ENCODE data around the gene MAG.
"Not testable (repeated sequence)": the region's sequence is repeated elsewhere in the genome, so short reads cannot be mapped to it uniquely, and the experiment has no call there.

The MAG gene

GRCh38 chr19:35357867-35358573 is 66.1 kb downstream of the MAG start, which contains the start of gene FFAR3:
Gene FFAR3, plus strand, starts transcription at chr19:35358460. Its CDS starts 431 bp downstream, at chr19:35358891.
- no peak for DNase-seq (ENCODE audit: low read depth)

GRCh38 chr19:35358834-35359233 is 66.9 kb downstream of the MAG start:
- not testable (repeated sequence) for DNase-seq (ENCODE audit: low read depth); H3K4me3 ChIP-seq (ENCODE audit: control insufficient read depth, low read depth, low read length)

More at GRCh38 chr19:35357867-35358573, 66.1 kb downstream of the MAG start, which contains the start of gene FFAR3:
- H3K4me3 ChIP-seq (ENCODE audit: control insufficient read depth, low read depth, low read length): no peak within 1 kb of the TSS
- TF ChIP-seq CTCF (IDR thresholded peaks at IDR 0.05; ENCODE audit: control insufficient read depth, insufficient read depth, low read depth, low read length, missing control alignments): no peak

DNA sequence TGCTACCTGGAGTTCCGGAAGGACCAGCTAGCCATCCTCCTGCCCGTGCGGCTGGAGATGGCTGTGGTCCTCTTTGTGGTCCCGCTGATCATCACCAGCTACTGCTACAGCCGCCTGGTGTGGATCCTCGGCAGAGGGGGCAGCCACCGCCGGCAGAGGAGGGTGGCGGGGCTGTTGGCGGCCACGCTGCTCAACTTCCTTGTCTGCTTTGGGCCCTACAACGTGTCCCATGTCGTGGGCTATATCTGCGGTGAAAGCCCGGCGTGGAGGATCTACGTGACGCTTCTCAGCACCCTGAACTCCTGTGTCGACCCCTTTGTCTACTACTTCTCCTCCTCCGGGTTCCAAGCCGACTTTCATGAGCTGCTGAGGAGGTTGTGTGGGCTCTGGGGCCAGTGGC is 67.4 kb downstream of the MAG start:
- H3K4me3 ChIP-seq (ENCODE audit: control insufficient read depth, low read depth, low read length); DNase-seq (ENCODE audit: low read depth): not testable (repeated sequence)

- H3K4me3 ChIP-seq (ENCODE audit: control insufficient read depth, low read depth, low read length); DNase-seq (ENCODE audit: low read depth): not testable (repeated sequence)
Measured at GRCh38 chr19:35360081-35360480, 68.1 kb downstream of the MAG start.

- no peak for TF ChIP-seq CTCF (IDR thresholded peaks at IDR 0.05; ENCODE audit: control insufficient read depth, insufficient read depth, low read depth, low read length, missing control alignments)
- H3K4me3 ChIP-seq (ENCODE audit: control insufficient read depth, low read depth, low read length): no peak overlapping the region
- DNase-seq (ENCODE audit: low read depth): no peak
Measured at GRCh38 chr19:35360880-35361420, 69.0 kb downstream of the MAG start.

DNA sequence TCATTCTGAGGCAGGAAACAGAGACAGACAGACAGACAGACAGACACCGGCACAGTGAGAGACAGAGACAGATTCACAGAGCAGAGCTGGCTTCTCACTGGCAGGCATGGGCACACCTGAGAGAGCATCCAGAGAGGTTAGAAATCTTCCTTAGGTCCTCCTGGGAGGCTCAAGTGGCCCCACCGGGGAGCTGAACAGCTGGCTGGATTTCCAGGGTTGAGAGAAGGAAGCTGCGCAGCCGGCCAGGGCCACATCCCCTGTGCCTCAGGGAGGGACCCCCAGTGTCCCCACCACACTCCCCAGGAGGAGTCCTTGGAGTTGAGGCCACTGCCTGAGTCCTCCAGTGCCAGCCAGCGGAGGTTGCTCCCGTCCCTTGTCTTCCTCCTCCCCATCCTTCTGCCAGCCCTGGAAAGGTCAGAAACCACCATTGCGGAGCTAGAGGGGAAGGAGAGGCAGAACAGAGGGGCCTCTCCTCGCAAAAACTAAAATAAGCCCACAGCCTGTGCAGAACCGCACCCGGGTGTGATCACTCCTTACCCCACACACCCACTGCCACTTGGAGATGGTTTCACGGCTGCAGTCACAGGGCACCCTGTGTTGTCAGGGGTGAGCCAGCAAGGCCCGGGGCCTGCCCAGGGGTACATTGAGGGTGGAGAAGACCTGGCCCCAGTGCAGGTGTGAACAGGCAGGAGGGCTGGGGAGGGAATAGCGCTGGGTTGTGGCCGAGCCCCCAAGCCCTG is 70.5 kb downstream of the MAG start:
- TF ChIP-seq CTCF (IDR thresholded peaks at IDR 0.05; ENCODE audit: control insufficient read depth, insufficient read depth, low read depth, low read length, missing control alignments): no peak
- no peak overlapping the region for H3K4me3 ChIP-seq (ENCODE audit: control insufficient read depth, low read depth, low read length)
- no peak for DNase-seq (ENCODE audit: low read depth)

DNA sequence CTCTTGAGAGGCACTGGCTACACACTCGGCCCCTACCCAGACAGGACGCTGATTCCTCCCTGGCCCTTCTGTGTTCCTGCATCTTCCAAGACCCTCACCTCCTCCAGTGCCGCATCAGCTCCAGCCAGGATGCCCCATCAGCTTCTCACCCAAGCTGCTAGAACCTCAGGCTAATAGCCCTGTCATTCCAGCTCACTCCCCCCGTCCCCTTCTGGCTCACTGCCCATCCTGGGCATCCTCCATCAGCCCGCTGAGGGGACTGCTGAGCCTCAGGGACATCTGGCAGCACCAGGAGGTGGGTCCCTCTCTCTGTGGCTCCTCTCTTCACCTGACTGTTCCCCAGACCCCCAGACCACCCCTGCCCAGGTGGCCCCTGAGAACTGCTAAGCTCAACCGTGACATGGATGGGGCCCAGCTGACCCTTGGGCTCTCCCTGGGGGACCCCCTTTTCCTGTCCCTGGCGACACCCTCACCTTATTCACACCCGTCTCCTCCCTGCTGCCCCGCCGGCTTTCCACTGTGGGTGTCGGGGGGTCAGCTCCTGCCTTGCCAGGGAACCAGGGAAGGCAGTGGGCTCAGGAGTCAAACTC is 71.1 kb downstream of the MAG start:
- DNase-seq (ENCODE audit: low read depth): no peak
- no peak for TF ChIP-seq CTCF (IDR thresholded peaks at IDR 0.05; ENCODE audit: control insufficient read depth, insufficient read depth, low read depth, low read length, missing control alignments)
- H3K4me3 ChIP-seq (ENCODE audit: control insufficient read depth, low read depth, low read length): no peak overlapping the region

Data from AG09309 (cell line).